ENCODE measurements around the gene PLK3. TPM values are rescaled to one million over a fixed set of nuclear protein-coding genes. Genes with fewer than 3 reads are reported as not detected.

Gene PLK3
- total RNA-seq, 1 experiment from 2014 or later = 68.0 TPM

DNA sequence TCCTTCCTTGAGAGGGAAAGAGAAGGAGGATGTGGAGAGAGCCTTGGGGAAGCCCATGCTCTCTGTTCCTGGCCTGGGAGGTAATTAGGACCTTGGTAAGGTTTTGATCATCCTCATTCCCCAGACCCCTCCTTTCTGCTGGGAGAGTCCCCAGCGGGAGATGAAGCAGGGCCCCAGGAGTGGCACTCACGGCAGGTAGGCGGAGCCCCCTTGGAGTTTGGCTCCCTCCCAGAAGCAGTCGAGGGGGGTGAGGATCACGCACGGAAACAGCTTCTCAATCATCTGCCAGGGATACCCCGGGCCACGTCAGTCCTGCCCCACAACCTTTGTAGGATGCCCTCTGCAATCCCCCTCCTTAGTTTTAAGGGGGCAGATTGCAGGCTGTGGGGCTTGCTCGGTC, 31.3 kb downstream of the PLK3 start:
- no peak overlapping the region for H3K27ac Mint-ChIP-seq (ENCODE audit: low read depth, unreplicated experiment)
- no peaks in the 10 kb centered on the region for H3K4me1 Mint-ChIP-seq (ENCODE audit: insufficient read depth, unreplicated experiment)
- TF ChIP-seq, protein P1, sequence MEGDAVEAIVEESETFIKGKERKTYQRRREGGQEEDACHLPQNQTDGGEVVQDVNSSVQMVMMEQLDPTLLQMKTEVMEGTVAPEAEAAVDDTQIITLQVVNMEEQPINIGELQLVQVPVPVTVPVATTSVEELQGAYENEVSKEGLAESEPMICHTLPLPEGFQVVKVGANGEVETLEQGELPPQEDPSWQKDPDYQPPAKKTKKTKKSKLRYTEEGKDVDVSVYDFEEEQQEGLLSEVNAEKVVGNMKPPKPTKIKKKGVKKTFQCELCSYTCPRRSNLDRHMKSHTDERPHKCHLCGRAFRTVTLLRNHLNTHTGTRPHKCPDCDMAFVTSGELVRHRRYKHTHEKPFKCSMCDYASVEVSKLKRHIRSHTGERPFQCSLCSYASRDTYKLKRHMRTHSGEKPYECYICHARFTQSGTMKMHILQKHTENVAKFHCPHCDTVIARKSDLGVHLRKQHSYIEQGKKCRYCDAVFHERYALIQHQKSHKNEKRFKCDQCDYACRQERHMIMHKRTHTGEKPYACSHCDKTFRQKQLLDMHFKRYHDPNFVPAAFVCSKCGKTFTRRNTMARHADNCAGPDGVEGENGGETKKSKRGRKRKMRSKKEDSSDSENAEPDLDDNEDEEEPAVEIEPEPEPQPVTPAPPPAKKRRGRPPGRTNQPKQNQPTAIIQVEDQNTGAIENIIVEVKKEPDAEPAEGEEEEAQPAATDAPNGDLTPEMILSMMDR (IDR thresholded peaks at IDR 0.05; ENCODE audit: unreplicated experiment) = no peak
- H3K9me3 Mint-ChIP-seq (ENCODE audit: unreplicated experiment) = no peaks in the 10 kb centered on the region
- H3K36me3 Mint-ChIP-seq (ENCODE audit: insufficient read depth, unreplicated experiment) = no peaks in the 10 kb centered on the region
- H3K4me3 Mint-ChIP-seq (ENCODE audit: unreplicated experiment) = no peak overlapping the region
- H3K27me3 Mint-ChIP-seq (ENCODE audit: insufficient read depth, unreplicated experiment) = no peaks in the 10 kb centered on the region
- intact Hi-C loops (cut with micrococcal nuclease) = no loop called here
- no peak for DNase-seq (ENCODE audit: unreplicated experiment)
- ChIA-PET CTCF (interaction anchor here (1.2 to 1.4 kb wide), 2 partner anchors 13 to 163 kb away, joined by 3 to 5 read pairs; no protein-coding TSS in a partner anchor), POLR2A (interaction anchor here (0.6 to 1.2 kb wide), 4 partner anchors 11 to 101 kb away, joined by 3 read pairs; partner anchors contain the start of genes PTCH2 and RPS8)
- no TSS peak for BruUV-seq (replicated peaks)

DNA sequence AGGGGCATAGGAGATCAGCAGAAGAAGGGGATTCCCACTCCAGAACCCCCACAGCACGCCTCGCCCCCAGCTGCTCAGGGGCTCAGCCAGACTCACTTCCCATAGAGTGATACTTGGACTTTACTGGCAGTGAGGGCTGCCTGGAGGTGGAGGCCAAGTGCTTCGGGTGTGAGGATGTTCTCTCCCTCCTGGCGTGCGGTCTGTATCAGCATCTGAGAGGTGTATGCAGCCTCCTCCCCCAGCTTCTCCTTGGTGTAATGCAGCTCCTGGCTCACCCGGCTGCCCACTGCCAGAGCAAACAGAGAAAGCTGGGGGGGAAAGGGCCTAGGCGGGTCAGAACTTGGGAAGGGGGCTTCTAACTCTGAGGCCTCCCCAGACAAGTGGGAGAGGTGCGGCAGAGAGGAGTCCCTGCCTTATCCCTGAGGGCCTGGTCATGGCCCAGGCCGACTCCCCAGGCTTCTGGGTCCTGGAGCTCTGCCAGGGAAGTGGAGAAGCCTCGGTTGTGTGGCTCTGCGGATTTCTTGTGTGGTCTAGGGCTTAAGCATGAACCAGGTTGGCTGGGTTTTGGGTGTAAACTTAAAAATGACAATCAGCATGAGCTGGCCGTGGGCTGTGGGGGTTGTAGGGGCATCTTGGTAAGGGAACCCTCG, 32.0 kb downstream of the PLK3 start:
- Mint-ChIP-seq H3K27me3 (ENCODE audit: insufficient read depth, unreplicated experiment) (no peaks in the 10 kb centered on the region), H3K4me1 (ENCODE audit: insufficient read depth, unreplicated experiment) (no peaks in the 10 kb centered on the region), H3K27ac (ENCODE audit: low read depth, unreplicated experiment) (no peak overlapping the region), H3K4me3 (ENCODE audit: unreplicated experiment) (no peak overlapping the region), H3K36me3 (ENCODE audit: insufficient read depth, unreplicated experiment) (no peaks in the 10 kb centered on the region), H3K9me3 (ENCODE audit: unreplicated experiment) (no peaks in the 10 kb centered on the region)
- POLR2A ChIA-PET = interaction anchor here (0.7 to 1.2 kb wide), 4 partner anchors 15 to 57 kb away, joined by 3 read pairs; partner anchors contain the start of gene RPS8
- no peak for DNase-seq (ENCODE audit: unreplicated experiment)
- CTCF ChIA-PET = interaction anchor here (0.5 to 1.2 kb wide), 2 partner anchors 34 to 162 kb away, joined by 3 read pairs; no protein-coding TSS in a partner anchor
- intact Hi-C loops (cut with micrococcal nuclease) = no loop called here
- no TSS peak for BruUV-seq (replicated peaks)
- TF ChIP-seq, protein P1 (IDR thresholded peaks at IDR 0.05; ENCODE audit: unreplicated experiment) = no peak

DNA sequence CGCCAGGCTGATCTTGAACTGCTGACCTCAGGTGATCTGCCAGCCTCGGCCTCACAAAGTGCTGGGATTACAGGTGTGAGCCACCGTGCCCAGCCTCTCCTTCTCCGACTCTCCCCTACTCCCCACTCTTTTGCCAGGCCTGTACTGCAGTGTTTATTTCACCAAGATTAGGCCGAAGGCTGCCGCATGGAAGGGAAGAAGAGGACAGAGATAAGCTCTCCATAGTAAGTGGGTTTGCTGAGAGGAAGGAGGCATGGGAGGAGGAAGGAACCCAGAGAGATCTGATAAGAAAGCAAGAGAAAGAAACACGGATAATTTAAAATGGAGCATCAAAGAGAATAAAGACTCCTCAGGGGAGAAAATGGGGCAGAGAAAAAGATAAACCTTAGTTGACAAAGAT, 34.2 kb downstream of the PLK3 start:
- TF ChIP-seq, protein P1 (IDR thresholded peaks at IDR 0.05; ENCODE audit: unreplicated experiment) = no peak
- Mint-ChIP-seq H3K27ac (ENCODE audit: low read depth, unreplicated experiment) (no peak overlapping the region), H3K9me3 (ENCODE audit: unreplicated experiment) (no peaks in the 10 kb centered on the region), H3K4me1 (ENCODE audit: insufficient read depth, unreplicated experiment) (no peaks in the 10 kb centered on the region), H3K36me3 (ENCODE audit: insufficient read depth, unreplicated experiment) (no peaks in the 10 kb centered on the region), H3K4me3 (ENCODE audit: unreplicated experiment) (no peak overlapping the region), H3K27me3 (ENCODE audit: insufficient read depth, unreplicated experiment) (no peaks in the 10 kb centered on the region)
- no peak for DNase-seq (ENCODE audit: unreplicated experiment)
- intact Hi-C loops (cut with micrococcal nuclease) = loop anchor here (2.0 kb wide), 1 partner anchor 42 kb away; no protein-coding TSS in a partner anchor
- ChIA-PET POLR2A (no interaction called here), CTCF (interaction anchor here (0.7 to 3.0 kb wide), 9 partner anchors 13 to 178 kb away, joined by 3 to 14 read pairs (median 4); partner anchors contain the start of genes HECTD3 and UROD)
- BruUV-seq (replicated peaks) = no TSS peak

Data from MCF 10A (cell line).